H1 (cell line): ENCODE results near the gene ZNF8. TPM values are rescaled to one million over a fixed set of nuclear protein-coding genes. Genes with fewer than 3 reads are reported as not detected.

Source experiments
- CTCF ChIA-PET: fragments of 300-600 bp; sonication (Branson Sonifier 250); formaldehyde crosslinking; loops from one replicate; lab custom pipeline; 2021; ENCODE audit not compliant: partially characterized antibody; lab: Charles Lee
- POLR2A ChIA-PET: fragments of 300-600 bp; sonication (Branson Sonifier 250); formaldehyde crosslinking; loops from one replicate; lab custom pipeline; 2021; ENCODE audit warnings: inconsistent platforms; ENCODE audit not compliant: partially characterized antibody; lab: Charles Lee
- DNase-seq, 2 experiments: peaks; one replicate each; pipeline versions ENCODE4 v3.0.0 to v3.0.0-alpha.2; 2010 to 2022; ENCODE audit warnings: low spot score in 2 of 2, low read depth in 1 of 2, mixed read lengths in 1 of 2
- FAIRE-seq: peaks from 2 replicates; lab custom pipeline; 2011; peaks lifted over from hg19 to GRCh38; lab: Jason Lieb, UNC
- H2AFZ ChIP-seq: 2 replicates; pipeline ENCODE4 v1.8.1; 2012; ENCODE audit warnings: low read length, inconsistent platforms
- H2AK5ac ChIP-seq: 2 replicates; pipeline ENCODE4 v1.6.1; 2013; ENCODE audit warnings: low read depth, low read length
- H2BK120ac ChIP-seq: replicated peaks from 2 replicates; pipeline ENCODE3; 2013; ENCODE audit warnings: low read depth, low read length, inconsistent platforms
- H2BK12ac ChIP-seq: 2 replicates; pipeline ENCODE4 v1.6.1; 2013; ENCODE audit warnings: low read depth, low read length
- H2BK15ac ChIP-seq: 2 replicates; pipeline ENCODE4 v1.6.1; 2013; ENCODE audit warnings: low read length
- H2BK20ac ChIP-seq: 2 replicates; pipeline ENCODE4 v1.6.1; 2013; ENCODE audit warnings: low read length
- H2BK5ac ChIP-seq: 2 replicates; pipeline ENCODE4 v1.6.1; 2013; ENCODE audit warnings: low read depth, low read length
- H3K14ac ChIP-seq: 2 replicates; pipeline ENCODE4 v1.6.1; 2013; ENCODE audit warnings: inconsistent platforms; ENCODE audit not compliant: insufficient read length
- H3K18ac ChIP-seq: 2 replicates; pipeline ENCODE4 v1.6.1; 2013; ENCODE audit warnings: low read length; ENCODE audit errors: extremely low read depth
- H3K23ac ChIP-seq: 2 replicates; pipeline ENCODE4 v1.6.1; 2013; ENCODE audit warnings: inconsistent platforms; ENCODE audit not compliant: insufficient read length
- H3K23me2 ChIP-seq: 2 replicates; pipeline ENCODE4 v1.6.1; 2013; ENCODE audit warnings: low read depth, low read length
- H3K27ac ChIP-seq: 2 replicates; pipeline ENCODE4 v1.6.1; 2011; ENCODE audit warnings: low read depth, low read length, inconsistent platforms
- H3K27me3 ChIP-seq, 4 experiments: replicated peaks in 1 of 4; 1 replicate in 1 of 4; 2 replicates in 3 of 4; pipeline versions ENCODE4 v1.6.1 to v1.8.1; 2011 to 2013; ENCODE audit warnings: low read length in 3 of 4, mild to moderate bottlenecking in 3 of 4, inconsistent platforms in 2 of 4, mixed read lengths in 2 of 4, moderate library complexity in 1 of 4; ENCODE audit not compliant: control insufficient read depth in 3 of 4, insufficient read depth in 3 of 4; ENCODE audit errors: extremely low read depth in 1 of 4
- H3K36me3 ChIP-seq, 4 experiments: 2 replicates each; pipeline versions ENCODE4 v1.6.1 to v1.8.1; 2011 to 2013; ENCODE audit warnings: mild to moderate bottlenecking in 4 of 4, low read length in 3 of 4, moderate library complexity in 2 of 4, control low read depth in 1 of 4, inconsistent platforms in 1 of 4; ENCODE audit not compliant: insufficient read depth in 4 of 4, control insufficient read depth in 2 of 4
- H3K4ac ChIP-seq: replicated peaks from 2 replicates; pipeline ENCODE3; 2013; ENCODE audit warnings: low read length, low read depth, mixed read lengths, inconsistent platforms; ENCODE audit not compliant: insufficient read length
- H3K4me1 ChIP-seq, 4 experiments: replicated peaks in 1 of 4; 1 replicate in 1 of 4; 2 replicates in 3 of 4; pipeline versions ENCODE4 v1.6.1 to v1.8.1; 2011 to 2013; ENCODE audit warnings: low read length in 3 of 4, inconsistent platforms in 2 of 4, mixed read lengths in 1 of 4; ENCODE audit not compliant: insufficient read depth in 4 of 4, control insufficient read depth in 3 of 4
- H3K4me2 ChIP-seq, 2 experiments: 2 replicates each; pipeline versions ENCODE4 v1.6.1 to v1.8.1; 2011 to 2013; ENCODE audit warnings: low read depth in 2 of 2, low read length in 2 of 2, control low read depth in 1 of 2, inconsistent platforms in 1 of 2, mild to moderate bottlenecking in 1 of 2; ENCODE audit not compliant: insufficient read depth in 1 of 2
- H3K4me3 ChIP-seq, 4 experiments: fragments of 200-600, 300-600 bp in 1 of 4; sonication (generic), shearing (Covaris generic), sonication (Bioruptor Twin) in 1 of 4; 2 replicates each; pipeline versions ENCODE4 v1.5.1 to v1.8.1; 2011 to 2016; ENCODE audit warnings: low read length in 4 of 4, low read depth in 3 of 4, control low read depth in 2 of 4, inconsistent platforms in 2 of 4, mild to moderate bottlenecking in 2 of 4, mixed read lengths in 1 of 4, moderate library complexity in 1 of 4; ENCODE audit not compliant: insufficient read depth in 2 of 4; ENCODE audit errors: extremely low read depth in 1 of 4
- H3K56ac ChIP-seq: replicated peaks from 2 replicates; pipeline ENCODE3; 2013; ENCODE audit warnings: low read depth, mild to moderate bottlenecking, mixed read lengths, low read length, inconsistent platforms; ENCODE audit not compliant: insufficient read length
- H3K79me1 ChIP-seq: 2 replicates; pipeline ENCODE4 v1.6.1; 2013; ENCODE audit warnings: low read depth, low read length, control low read depth
- H3K79me2 ChIP-seq, 2 experiments: 2 replicates each; pipeline versions ENCODE4 v1.6.1 to v1.8.1; 2012 to 2013; ENCODE audit warnings: low read length in 2 of 2, mild to moderate bottlenecking in 2 of 2, inconsistent platforms in 1 of 2; ENCODE audit not compliant: insufficient read depth in 2 of 2, control insufficient read depth in 1 of 2
- H3K9ac ChIP-seq, 4 experiments: replicated peaks in 1 of 4; 1 replicate in 1 of 4; 2 replicates in 3 of 4; pipeline versions ENCODE4 v1.6.1 to v1.8.1; 2011 to 2013; ENCODE audit warnings: low read depth in 3 of 4, low read length in 3 of 4, control low read depth in 2 of 4, mild to moderate bottlenecking in 2 of 4, moderate library complexity in 2 of 4, inconsistent platforms in 1 of 4; ENCODE audit errors: extremely low read depth in 1 of 4
- H3K9me3 ChIP-seq, 2 experiments: 2 replicates each; pipeline versions ENCODE4 v1.6.1 to v1.8.1; 2012 to 2013; ENCODE audit warnings: mild to moderate bottlenecking in 2 of 2, moderate library complexity in 2 of 2, control low read depth in 1 of 2, inconsistent platforms in 1 of 2, low read depth in 1 of 2, low read length in 1 of 2, mixed read lengths in 1 of 2; ENCODE audit not compliant: insufficient read depth in 2 of 2
- H4K20me1 ChIP-seq, 2 experiments: replicated peaks in 1 of 2; 2 replicates each; pipeline versions ENCODE3 to v1.8.1; 2011 to 2013; ENCODE audit warnings: inconsistent platforms in 2 of 2, low read length in 2 of 2, mild to moderate bottlenecking in 1 of 2; ENCODE audit not compliant: insufficient read depth in 2 of 2, control insufficient read depth in 1 of 2
- H4K5ac ChIP-seq: 2 replicates; pipeline ENCODE4 v1.6.1; 2013; ENCODE audit warnings: low read length, low read depth, mixed read lengths, inconsistent platforms; ENCODE audit not compliant: insufficient read length
- H4K8ac ChIP-seq: 2 replicates; pipeline ENCODE4 v1.8.0; 2013; ENCODE audit warnings: mild to moderate bottlenecking, moderate library complexity, low read length, inconsistent platforms; ENCODE audit not compliant: insufficient read depth; ENCODE audit errors: extremely low read depth
- H4K91ac ChIP-seq: replicated peaks from 2 replicates; pipeline ENCODE3; 2013; ENCODE audit warnings: low read length, mixed read lengths, inconsistent platforms; ENCODE audit not compliant: insufficient read length
- BRCA1 ChIP-seq: IDR thresholded peaks from 2 replicates; pipeline ENCODE4 v1.6.1; 2012; ENCODE audit warnings: low read depth, low read length, improper control_type of control experiment
- CHD2 ChIP-seq: IDR thresholded peaks from 2 replicates; pipeline ENCODE4 v1.6.1; 2012; ENCODE audit warnings: low read length, improper control_type of control experiment
- GABPA ChIP-seq: IDR thresholded peaks from 2 replicates; pipeline ENCODE4 v1.6.1; 2011; ENCODE audit warnings: mild to moderate bottlenecking, low read length, moderate library complexity, borderline replicate concordance; ENCODE audit not compliant: insufficient read depth
- JUND ChIP-seq: IDR thresholded peaks from 2 replicates; pipeline ENCODE4 v1.6.1; 2011; ENCODE audit warnings: mild to moderate bottlenecking, improper control_type of control experiment, low read length
- KDM1A ChIP-seq: fragments of 200-600, 300-600 bp; sonication (generic); IDR thresholded peaks from 2 replicates; pipeline ENCODE4 v1.7.1; 2016; ENCODE audit warnings: mild to moderate bottlenecking, low read length, borderline replicate concordance
- KDM4A ChIP-seq: IDR thresholded peaks from one replicate; pipeline ENCODE4 v1.7.1; 2012; ENCODE audit warnings: low read depth, mild to moderate bottlenecking, moderate library complexity, low read length, inconsistent platforms; ENCODE audit not compliant: severe bottlenecking
- POU5F1 ChIP-seq: IDR thresholded peaks from 2 replicates; pipeline ENCODE4 v1.6.1; 2011; ENCODE audit warnings: low read depth, mild to moderate bottlenecking, low read length, moderate library complexity
- RFX5 ChIP-seq: IDR thresholded peaks from 2 replicates; pipeline ENCODE4 v1.6.1; 2011; ENCODE audit warnings: low read depth, low read length, improper control_type of control experiment, borderline replicate concordance
- SP2 ChIP-seq: IDR thresholded peaks from 2 replicates; pipeline ENCODE4 v1.6.1; 2012; ENCODE audit warnings: mild to moderate bottlenecking, low read length, inconsistent platforms
- SUZ12 ChIP-seq: fragments of 200-600 bp; sonication (generic); IDR thresholded peaks from 2 replicates; pipeline ENCODE4 v1.6.1; 2012; ENCODE audit warnings: mild to moderate bottlenecking, inconsistent platforms, low read length, moderate library complexity, mixed read lengths
- TBP ChIP-seq: IDR thresholded peaks from 2 replicates; pipeline ENCODE4 v1.6.1; 2011; ENCODE audit warnings: low read depth, low read length, improper control_type of control experiment
- WGBS, 2 experiments: shearing (Covaris generic) in 1 of 2; methylation state at CpG; one replicate each; pipeline versions ENCODE4 v1.1.6 to v1.1.7; 2013 to 2015; ENCODE audit warnings: low lambda C conversion rate in 2 of 2, mixed read lengths in 2 of 2, inconsistent platforms in 1 of 2, low coverage in 1 of 2, missing lambda C conversion rate in 1 of 2; ENCODE audit not compliant: insufficient replicate concordance in 2 of 2, insufficient coverage in 1 of 2, insufficient read length in 1 of 2; ENCODE audit errors: extremely low coverage in 1 of 2, missing lambda C conversion rate in 1 of 2; 5-methylcytosine and 5-hydroxymethylcytosine counted together
- polyA plus RNA-seq, 7 experiments: library from polyadenylated mRNA; depleted of rRNA in 3 of 7; stranded (reverse) in 5 of 7; unstranded in 2 of 7; fragments of >200 nt in 5 of 7; fragments of 200-250 nt in 2 of 7; gene quantifications; 1 replicate in 5 of 7; 2 replicates in 1 of 7; 4 replicates in 1 of 7; pipeline versions ENCODE4 v1.2.1 to v1.2.3, GENCODE V29; 2011 to 2013; ENCODE audit warnings: missing spikeins in 2 of 7, mixed read lengths in 2 of 7
- total RNA-seq: library from RNA; stranded (reverse); fragmentation: NEBNext Ultra II Directional; extraction: Animal tissue kit (Norgen Biotek cat#: 25700); gene quantifications from 2 replicates; pipeline ENCODE4 v1.2.1, GENCODE V29; 2021
- TF ChIP-seq, protein P1 (sequence below): IDR thresholded peaks from 2 replicates; pipeline ENCODE4 v1.6.1; 2011; ENCODE audit warnings: low read length, improper control_type of control experiment

Gene ZNF8
- total and polyA plus RNA-seq, 2 of the 8 experiments (the other 6 are each of a cell fraction or from before 2014, with no cell fraction given) = 9.2 to 21.5 TPM

- Histone ChIP-seq H3K4ac (no peak overlapping the region), H2BK12ac (no peak overlapping the region), H3K23me2 (peaks cover 12% of the 10 kb centered on the region), H4K5ac (no peak overlapping the region), H2BK15ac (no peak overlapping the region), H2AFZ (no peak overlapping the region), H3K79me1 (peaks cover 11% of the 10 kb centered on the region), H3K36me3 (no peaks in the 10 kb centered on the region), H4K91ac (no peak overlapping the region), H3K27ac (no peak overlapping the region), H4K20me1 (peaks cover 0 to 7% of the 10 kb centered on the region in 2 experiments), H2BK5ac (no peak overlapping the region), H3K56ac (no peak overlapping the region), H3K23ac (no peak overlapping the region), H2BK120ac (no peak overlapping the region), H3K4me2 (peak overlapping the region; percentile 74 to 95), H3K18ac (no peak overlapping the region), H3K27me3 (0 out of 7 replicates have a peak, but pooled peaks cover 0 to 3% (median 0%) of the 10 kb centered on the region in 4 experiments), H3K79me2 (peaks cover 0 to 15% of the 10 kb centered on the region in 2 experiments; a peak in 2 of 4 replicates), H2BK20ac (no peak overlapping the region), H3K14ac (no peak overlapping the region), H2AK5ac (no peak overlapping the region), H3K4me1 (no peaks in the 10 kb centered on the region), H3K4me3 (peak overlapping the region; percentile 72 to 98 (median 88); a peak in 6 of 8 replicates), H3K9me3 (no peaks in the 10 kb centered on the region), H4K8ac (peak overlapping the region; percentile 57; the same call in 1 of the 2 replicates), H3K9ac (no peak overlapping the region)
- FAIRE-seq (no peak), DNase-seq (no peak)
- ChIA-PET CTCF (no interaction called here), POLR2A (interaction anchor here (0.9 to 2.1 kb wide), 18 partner anchors 8 to 228 kb away, joined by 3 to 20 read pairs (median 3); partner anchors contain the start of genes ERVK3-1, RPS5, ZNF544 and ZNF8)
- 87% methylated on average over 6 of the region's 6 CpGs; no CpG with 5 or more reads in 1 of the 2 experiments for WGBS, 2 experiments
- TF ChIP-seq SP2 (no peak), GABPA (no peak), KDM4A (no peak), RFX5 (no peak), POU5F1 (no peak), SUZ12 (no peak), JUND (no peak), CHD2 (no peak), BRCA1 (no peak), TBP (no peak), KDM1A (no peak)
- TF ChIP-seq, protein P1, sequence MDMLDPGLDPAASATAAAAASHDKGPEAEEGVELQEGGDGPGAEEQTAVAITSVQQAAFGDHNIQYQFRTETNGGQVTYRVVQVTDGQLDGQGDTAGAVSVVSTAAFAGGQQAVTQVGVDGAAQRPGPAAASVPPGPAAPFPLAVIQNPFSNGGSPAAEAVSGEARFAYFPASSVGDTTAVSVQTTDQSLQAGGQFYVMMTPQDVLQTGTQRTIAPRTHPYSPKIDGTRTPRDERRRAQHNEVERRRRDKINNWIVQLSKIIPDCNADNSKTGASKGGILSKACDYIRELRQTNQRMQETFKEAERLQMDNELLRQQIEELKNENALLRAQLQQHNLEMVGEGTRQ = no peak
Measured at GRCh38 chr19:58325311-58326022, 46.7 kb downstream of the ZNF8 start.
